H9 (cell line): ENCODE data around the gene AKR1E2. TPM values are rescaled to one million over a fixed set of nuclear protein-coding genes. Genes with fewer than 3 reads are reported as not detected.

ENCODE experiments used
- DNase-seq: peaks from one replicate; pipeline ENCODE4 v3.0.0-alpha.2; 2017
- H2AFZ ChIP-seq: one replicate; pipeline ENCODE4 v1.6.1; 2013; ENCODE audit warnings: mild to moderate bottlenecking, low read length, control low read depth, moderate library complexity
- H2AK5ac ChIP-seq: 2 replicates; pipeline ENCODE4 v1.6.1; 2013; ENCODE audit warnings: low read length, control low read depth, mixed read lengths; ENCODE audit not compliant: insufficient read length
- H2BK120ac ChIP-seq: one replicate; pipeline ENCODE4 v1.6.1; 2013; ENCODE audit warnings: low read depth, mild to moderate bottlenecking, low read length, control low read depth, inconsistent platforms; ENCODE audit not compliant: poor library complexity, severe bottlenecking
- H2BK12ac ChIP-seq: 2 replicates; pipeline ENCODE4 v1.6.1; 2013; ENCODE audit warnings: low read length, control low read depth, mixed read lengths, low read depth; ENCODE audit not compliant: insufficient read length
- H2BK15ac ChIP-seq: 2 replicates; pipeline ENCODE4 v1.6.1; 2013; ENCODE audit warnings: low read depth, low read length, control low read depth
- H2BK20ac ChIP-seq: one replicate; pipeline ENCODE4 v1.6.1; 2013; ENCODE audit warnings: low read depth, mild to moderate bottlenecking, low read length, control low read depth, inconsistent platforms; ENCODE audit not compliant: poor library complexity, severe bottlenecking
- H2BK5ac ChIP-seq: 2 replicates; pipeline ENCODE4 v1.6.1; 2013; ENCODE audit warnings: low read length, control low read depth, mixed read lengths; ENCODE audit not compliant: insufficient read length
- H3K14ac ChIP-seq: 2 replicates; pipeline ENCODE4 v1.6.1; 2013; ENCODE audit warnings: low read length, control low read depth; ENCODE audit not compliant: insufficient read depth
- H3K18ac ChIP-seq: 2 replicates; pipeline ENCODE4 v1.6.1; 2013; ENCODE audit warnings: low read depth, mild to moderate bottlenecking, mixed read lengths, low read length, control low read depth; ENCODE audit not compliant: insufficient read length
- H3K23ac ChIP-seq: 2 replicates; pipeline ENCODE4 v1.6.1; 2013; ENCODE audit warnings: low read length, control low read depth, mixed read lengths, low read depth; ENCODE audit not compliant: insufficient read length
- H3K23me2 ChIP-seq: 2 replicates; pipeline ENCODE4 v1.6.1; 2013; ENCODE audit warnings: low read depth, mild to moderate bottlenecking, mixed read lengths, low read length, control low read depth; ENCODE audit not compliant: insufficient read length, poor library complexity, severe bottlenecking
- H3K27ac ChIP-seq: 2 replicates; pipeline ENCODE4 v1.5.1; 2013; ENCODE audit warnings: low read length, control low read depth, mixed read lengths, low read depth; ENCODE audit not compliant: insufficient read length
- H3K27me3 ChIP-seq: 2 replicates; pipeline ENCODE4 v1.6.1; 2013; ENCODE audit warnings: low read length, control low read depth, inconsistent platforms; ENCODE audit not compliant: insufficient read depth
- H3K4ac ChIP-seq: 2 replicates; pipeline ENCODE4 v1.6.1; 2013; ENCODE audit warnings: low read depth, mild to moderate bottlenecking, control low read depth, inconsistent platforms, low read length, moderate library complexity
- H3K4me1 ChIP-seq: 2 replicates; pipeline ENCODE4 v1.6.1; 2013; ENCODE audit warnings: low read length, control low read depth, inconsistent platforms; ENCODE audit not compliant: insufficient read depth
- H3K4me2 ChIP-seq: 2 replicates; pipeline ENCODE4 v1.6.1; 2013; ENCODE audit warnings: low read length, control low read depth, mixed read lengths; ENCODE audit not compliant: insufficient read length, insufficient read depth
- H3K56ac ChIP-seq: 2 replicates; pipeline ENCODE4 v1.6.1; 2013; ENCODE audit warnings: low read depth, mild to moderate bottlenecking, mixed read lengths, low read length, control low read depth; ENCODE audit not compliant: insufficient read length
- H3K79me1 ChIP-seq: 2 replicates; pipeline ENCODE4 v1.6.1; 2013; ENCODE audit warnings: low read depth, mild to moderate bottlenecking, moderate library complexity, low read length, control low read depth, inconsistent platforms; ENCODE audit not compliant: insufficient read depth, poor library complexity, severe bottlenecking
- H3K79me2 ChIP-seq: 2 replicates; pipeline ENCODE4 v1.6.1; 2013; ENCODE audit warnings: low read length, control low read depth, inconsistent platforms; ENCODE audit not compliant: insufficient read depth
- H3K9ac ChIP-seq: 2 replicates; pipeline ENCODE4 v1.6.1; 2013; ENCODE audit warnings: low read length, control low read depth, mixed read lengths; ENCODE audit not compliant: insufficient read length; ENCODE audit errors: extremely low read depth
- H3K9me3 ChIP-seq: one replicate; pipeline ENCODE4 v1.6.1; 2013; ENCODE audit warnings: low read depth, low read length, inconsistent platforms; ENCODE audit not compliant: control insufficient read depth
- H3T11ph ChIP-seq: one replicate; pipeline ENCODE4 v1.6.1; 2013; ENCODE audit warnings: mild to moderate bottlenecking, low read length, control low read depth, inconsistent platforms
- H4K20me1 ChIP-seq: one replicate; pipeline ENCODE4 v1.6.1; 2013; ENCODE audit not compliant: control insufficient read depth, insufficient read length, insufficient read depth
- H4K5ac ChIP-seq: 2 replicates; pipeline ENCODE4 v1.6.1; 2013; ENCODE audit warnings: low read depth, mild to moderate bottlenecking, mixed read lengths, low read length, control low read depth; ENCODE audit not compliant: insufficient read length
- H4K8ac ChIP-seq: replicated peaks from 2 replicates; pipeline ENCODE4 v1.6.1; 2013; ENCODE audit warnings: low read length, control low read depth, mixed read lengths, low read depth; ENCODE audit not compliant: insufficient read length
- H4K91ac ChIP-seq: 2 replicates; pipeline ENCODE4 v1.6.1; 2013; ENCODE audit warnings: low read depth, mild to moderate bottlenecking, moderate library complexity, mixed read lengths, low read length, control low read depth; ENCODE audit not compliant: insufficient read length
- H3K27ac Mint-ChIP-seq, 3 experiments: 2 replicates in 2 of 3; 3 replicates in 1 of 3; pipeline ENCODE4 v1.8.0; 2020 to 2021; ENCODE audit warnings: mixed read lengths in 3 of 3, mild to moderate bottlenecking in 1 of 3, moderate library complexity in 1 of 3
- H3K27me3 Mint-ChIP-seq: 2 replicates; pipeline ENCODE4 v1.8.0; 2021; ENCODE audit warnings: low read depth, mild to moderate bottlenecking, moderate library complexity, mixed read lengths
- H3K36me3 Mint-ChIP-seq, 3 experiments: 2 replicates in 2 of 3; 3 replicates in 1 of 3; pipeline ENCODE4 v1.8.0; 2020 to 2021; ENCODE audit warnings: low read depth in 3 of 3, mixed read lengths in 3 of 3; ENCODE audit not compliant: insufficient read depth in 1 of 3
- H3K4me1 Mint-ChIP-seq, 2 experiments: 2 replicates each; pipeline ENCODE4 v1.8.0; 2020; ENCODE audit warnings: mixed read lengths in 2 of 2
- H3K4me3 Mint-ChIP-seq, 2 experiments: 2 replicates in 1 of 2; 3 replicates in 1 of 2; pipeline ENCODE4 v1.8.0; 2020 to 2021; ENCODE audit warnings: mild to moderate bottlenecking in 2 of 2, mixed read lengths in 2 of 2, moderate library complexity in 1 of 2
- H3K9me3 Mint-ChIP-seq, 2 experiments: 2 replicates in 1 of 2; 3 replicates in 1 of 2; pipeline ENCODE4 v1.8.0; 2020; ENCODE audit warnings: mild to moderate bottlenecking in 2 of 2, mixed read lengths in 2 of 2, moderate library complexity in 1 of 2
- CTCF ChIP-seq: fragments of 200-600 bp; sonication (generic); conservative IDR thresholded peaks from 3 replicates; pipeline ENCODE4 v1.8.0; 2021; ENCODE audit warnings: antibody characterized with exemption, mild to moderate bottlenecking
- WGBS: extraction: QIAGEN DNeasy Blood & Tissue Kit; methylation state at CpG from one replicate; pipeline ENCODE4 v1.1.7; 2013; ENCODE audit warnings: missing lambda C conversion rate, low lambda C conversion rate, mixed read lengths; ENCODE audit not compliant: insufficient read length; ENCODE audit errors: extremely low coverage; 5-methylcytosine and 5-hydroxymethylcytosine counted together
- total RNA-seq: library from RNA; stranded (reverse); gene quantifications from 2 replicates; pipeline ENCODE4 v1.2.1, GENCODE V29; 2021

Gene AKR1E2
- total RNA-seq, 1 experiment from 2014 or later, result 2.2 TPM

- no peak for TF ChIP-seq CTCF
- Histone ChIP-seq H3K79me1 (no peaks in the 10 kb centered on the region), H3T11ph (no peak overlapping the region), H3K79me2 (no peaks in the 10 kb centered on the region), H3K9ac (no peak overlapping the region), H3K4me2 (no peak overlapping the region), H4K8ac (no peak overlapping the region), H2BK20ac (no peak overlapping the region), H3K14ac (no peak overlapping the region), H2BK5ac (no peak overlapping the region), H4K5ac (no peak overlapping the region), H2AK5ac (no peak overlapping the region), H3K18ac (no peak overlapping the region), H4K91ac (no peak overlapping the region), H3K4me1 (no peaks in the 10 kb centered on the region), H4K20me1 (no peaks in the 10 kb centered on the region), H2BK120ac (no peak overlapping the region), H3K27me3 (no peaks in the 10 kb centered on the region), H2BK15ac (no peak overlapping the region), H3K27ac (no peak overlapping the region), H2BK12ac (no peak overlapping the region), H3K4ac (no peak overlapping the region), H3K23me2 (no peaks in the 10 kb centered on the region), H3K56ac (no peak overlapping the region), H3K23ac (no peak overlapping the region), H3K9me3 (no peaks in the 10 kb centered on the region), H2AFZ (no peak overlapping the region)
- Mint-ChIP-seq H3K27ac (no peak overlapping the region), H3K4me1 (peaks cover 0 to 4% of the 10 kb centered on the region in 2 experiments; a peak in 1 of 4 replicates), H3K9me3 (peaks cover 1 to 40% of the 10 kb centered on the region in 2 experiments), H3K4me3 (no peak overlapping the region), H3K36me3 (no peaks in the 10 kb centered on the region; a peak in 2 of 7 replicates), H3K27me3 (no peaks in the 10 kb centered on the region; the same call in none of the 2 replicates)
- no CpG with 5 or more reads among the region's 6 CpGs for WGBS
- DNase-seq, result no peak
These were observed 18.1 kb upstream of the AKR1E2 start for GRCh38 chr10:4807761-4808507.
